ENCODE measurements around the gene ASIC4. TPM values are rescaled to one million over a fixed set of nuclear protein-coding genes. Genes with fewer than 3 reads are reported as not detected.

ASIC4 gene
- total RNA-seq, 1 experiment from 2014 or later: 0.21 TPM

GRCh38 chr2:219522111-219523030, 8.1 kb downstream of the ASIC4 start:
- H3K4me1 ChIP-seq (ENCODE audit: control insufficient read depth, insufficient read depth, low read length): peaks cover 10% of the 10 kb centered on the region
- in situ Hi-C loops (cut with HindIII; ENCODE audit: low pct_unique_long_range_greater_than_20kb, low sequenced_read_pairs) (no loop called here), intact Hi-C loops (cut with micrococcal nuclease; ENCODE audit: unreplicated experiment) (no loop called here)
- no peaks in the 10 kb centered on the region; the same call in 1 of the 2 replicates for H3K27me3 ChIP-seq (ENCODE audit: control insufficient read depth, insufficient read depth, low read length)
- ChIA-PET POLR2A (no interaction called here), CTCF (interaction anchor here (0.6 to 2.9 kb wide), 8 partner anchors 8 to 1233 kb away, joined by 3 to 12 read pairs (median 3); no protein-coding TSS in a partner anchor)
- ATAC-seq: no peak
- no peak for DNase-seq (ENCODE audit: low read depth, low spot score)
- TF ChIP-seq POLR2AphosphoS5 (IDR thresholded peaks at IDR 0.05; ENCODE audit: low read depth, low read length) (no peak), REST (IDR thresholded peaks at IDR 0.05; ENCODE audit: insufficient read depth in 1 of 2, low read depth in 2 of 2, low read length in 1 of 2) (no peak), CTCF (IDR thresholded peaks at IDR 0.05) (no peak; the same call in 1 of the 2 replicates), TCF7L2 (IDR thresholded peaks at IDR 0.05; ENCODE audit: low read depth, low read length) (no peak), SIN3A (IDR thresholded peaks at IDR 0.05; ENCODE audit: borderline replicate concordance, insufficient read depth, low read depth, low read length) (no peak)
- no peaks in the 10 kb centered on the region for H3K9me3 ChIP-seq (ENCODE audit: control insufficient read depth, insufficient read depth, low read depth, low read length)
- no peaks in the 10 kb centered on the region for H3K36me3 ChIP-seq (ENCODE audit: control insufficient read depth, insufficient read depth, low read length)
- BruUV-seq (replicated peaks): no TSS peak
- H3K27ac ChIP-seq (ENCODE audit: low read length): no peak overlapping the region
- peak overlapping the region in 1 of 2 experiments; percentile 14; a peak in 1 of 4 replicates for H3K4me3 ChIP-seq (ENCODE audit: low read depth in 2 of 2, low read length in 2 of 2)

GRCh38 chr2:219523031-219523671, 8.9 kb downstream of the ASIC4 start:
- in situ Hi-C loops (cut with HindIII; ENCODE audit: low pct_unique_long_range_greater_than_20kb, low sequenced_read_pairs) (no loop called here), intact Hi-C loops (cut with micrococcal nuclease; ENCODE audit: unreplicated experiment) (no loop called here)
- no TSS peak for BruUV-seq (replicated peaks)
- peaks cover 10% of the 10 kb centered on the region for H3K4me1 ChIP-seq (ENCODE audit: control insufficient read depth, insufficient read depth, low read length)
- no peak overlapping the region for H3K4me3 ChIP-seq (ENCODE audit: low read depth in 2 of 2, low read length in 2 of 2)
- DNase-seq (ENCODE audit: low read depth, low spot score) (no peak), ATAC-seq (no peak)
- no peaks in the 10 kb centered on the region; the same call in 1 of the 2 replicates for H3K27me3 ChIP-seq (ENCODE audit: control insufficient read depth, insufficient read depth, low read length)
- H3K36me3 ChIP-seq (ENCODE audit: control insufficient read depth, insufficient read depth, low read length): no peaks in the 10 kb centered on the region
- TF ChIP-seq POLR2AphosphoS5 (IDR thresholded peaks at IDR 0.05; ENCODE audit: low read depth, low read length) (no peak), TCF7L2 (IDR thresholded peaks at IDR 0.05; ENCODE audit: low read depth, low read length) (no peak), REST (IDR thresholded peaks at IDR 0.05; ENCODE audit: insufficient read depth in 1 of 2, low read depth in 2 of 2, low read length in 1 of 2) (no peak), SIN3A (IDR thresholded peaks at IDR 0.05; ENCODE audit: borderline replicate concordance, insufficient read depth, low read depth, low read length) (no peak), CTCF (IDR thresholded peaks at IDR 0.05) (no peak)
- H3K27ac ChIP-seq (ENCODE audit: low read length): no peak overlapping the region
- ChIA-PET POLR2A (no interaction called here), CTCF (interaction anchor here (0.6 to 0.7 kb wide), 2 partner anchors 15 to 420 kb away, joined by 3 read pairs; no protein-coding TSS in a partner anchor)
- H3K9me3 ChIP-seq (ENCODE audit: control insufficient read depth, insufficient read depth, low read depth, low read length): no peaks in the 10 kb centered on the region
